Measurements from ENCODE around the gene MYADM.
"Not testable (repeated sequence)": the region's sequence is repeated elsewhere in the genome, so short reads cannot be mapped to it uniquely, and the experiment has no call there.

MYADM gene, protein sequence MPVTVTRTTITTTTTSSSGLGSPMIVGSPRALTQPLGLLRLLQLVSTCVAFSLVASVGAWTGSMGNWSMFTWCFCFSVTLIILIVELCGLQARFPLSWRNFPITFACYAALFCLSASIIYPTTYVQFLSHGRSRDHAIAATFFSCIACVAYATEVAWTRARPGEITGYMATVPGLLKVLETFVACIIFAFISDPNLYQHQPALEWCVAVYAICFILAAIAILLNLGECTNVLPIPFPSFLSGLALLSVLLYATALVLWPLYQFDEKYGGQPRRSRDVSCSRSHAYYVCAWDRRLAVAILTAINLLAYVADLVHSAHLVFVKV

DNA sequence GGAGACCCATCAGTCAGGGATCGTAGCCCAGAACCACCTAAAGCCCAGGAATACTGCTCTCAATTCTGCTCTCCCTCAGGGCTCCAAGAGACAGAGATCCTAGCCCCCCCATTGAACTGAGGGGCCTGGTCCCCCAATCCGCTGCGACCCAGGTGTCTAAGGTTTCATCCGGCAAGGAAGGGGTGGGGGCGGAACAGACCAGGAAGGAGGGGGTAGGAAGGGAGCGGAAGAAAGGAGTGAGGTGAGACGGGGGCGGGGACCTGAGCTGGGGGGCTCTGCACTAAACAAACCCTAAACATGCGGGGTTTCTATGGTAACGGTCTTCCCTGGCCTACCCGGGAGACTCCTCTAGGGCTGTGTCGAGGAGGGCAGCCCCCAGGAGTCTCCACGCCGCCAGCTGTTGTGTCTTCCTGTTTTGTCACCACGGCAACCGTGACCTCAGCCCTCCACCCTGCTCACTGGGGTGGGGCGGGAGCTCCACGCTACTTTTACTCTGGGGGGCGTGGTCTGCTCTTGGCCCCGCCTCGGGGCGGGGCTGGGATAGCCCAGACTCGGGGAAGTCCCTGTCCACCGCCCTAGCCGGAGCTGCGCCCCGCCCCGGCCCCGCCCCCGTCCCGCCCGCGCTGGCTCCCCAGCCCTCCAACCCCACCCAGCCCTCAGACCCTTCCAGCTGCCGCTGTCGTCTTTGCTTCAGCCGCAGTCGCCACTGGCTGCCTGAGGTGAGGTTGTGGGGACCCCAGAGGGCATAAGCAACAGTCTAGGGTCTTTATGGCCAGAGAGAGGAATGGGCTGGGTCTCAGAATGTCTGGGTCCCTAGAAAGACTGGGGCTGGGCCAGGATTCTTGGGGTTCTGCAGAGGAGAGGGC is at the start of gene MYADM:
Gene MYADM (plus strand): TSS at position 659 of the 866 bp plus-strand sequence. CDS start 5,647 bp downstream, outside the sequence.
- peak; percentile 98 for DNase-seq

DNA sequence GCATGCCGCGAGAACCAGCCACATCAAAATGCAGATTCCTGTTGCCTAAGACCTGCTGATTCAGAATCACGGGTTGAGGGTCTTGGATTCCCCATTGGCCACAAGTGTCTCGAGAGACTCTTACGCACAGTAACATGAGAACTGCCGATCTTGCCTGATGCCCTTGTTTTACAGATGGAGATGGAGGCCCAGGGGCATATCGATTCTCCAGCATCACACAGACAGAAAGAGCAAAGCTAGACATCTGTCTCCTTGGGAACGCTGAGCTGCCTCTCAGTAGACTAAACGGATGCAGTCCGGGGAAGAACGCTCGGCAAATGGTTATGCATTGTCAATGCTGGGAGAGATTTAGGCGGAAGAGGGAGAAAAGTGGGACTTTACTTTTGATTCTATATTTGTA is 48.9 kb upstream of the MYADM start:
- no peak for DNase-seq

DNA sequence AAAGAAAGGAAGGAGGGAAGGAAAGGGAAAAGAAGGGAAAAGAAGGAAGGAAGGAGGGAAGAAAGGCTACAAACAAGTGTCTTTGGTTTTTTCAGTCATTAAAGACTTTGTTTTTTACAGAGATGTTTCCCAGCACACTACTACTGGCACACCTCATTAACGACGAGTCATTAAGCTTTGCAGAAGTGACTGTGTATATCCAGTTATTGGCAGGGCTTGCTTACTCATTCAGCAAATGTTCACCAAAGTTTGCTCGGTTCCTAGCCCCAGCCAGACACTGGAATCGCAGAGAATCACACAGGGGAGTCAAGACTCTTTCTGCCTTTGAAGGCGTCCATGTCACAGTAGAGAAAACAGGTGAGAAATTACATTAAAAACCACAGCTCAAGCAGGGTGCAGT is 47.8 kb upstream of the MYADM start:
- DNase-seq, result no peak

DNA sequence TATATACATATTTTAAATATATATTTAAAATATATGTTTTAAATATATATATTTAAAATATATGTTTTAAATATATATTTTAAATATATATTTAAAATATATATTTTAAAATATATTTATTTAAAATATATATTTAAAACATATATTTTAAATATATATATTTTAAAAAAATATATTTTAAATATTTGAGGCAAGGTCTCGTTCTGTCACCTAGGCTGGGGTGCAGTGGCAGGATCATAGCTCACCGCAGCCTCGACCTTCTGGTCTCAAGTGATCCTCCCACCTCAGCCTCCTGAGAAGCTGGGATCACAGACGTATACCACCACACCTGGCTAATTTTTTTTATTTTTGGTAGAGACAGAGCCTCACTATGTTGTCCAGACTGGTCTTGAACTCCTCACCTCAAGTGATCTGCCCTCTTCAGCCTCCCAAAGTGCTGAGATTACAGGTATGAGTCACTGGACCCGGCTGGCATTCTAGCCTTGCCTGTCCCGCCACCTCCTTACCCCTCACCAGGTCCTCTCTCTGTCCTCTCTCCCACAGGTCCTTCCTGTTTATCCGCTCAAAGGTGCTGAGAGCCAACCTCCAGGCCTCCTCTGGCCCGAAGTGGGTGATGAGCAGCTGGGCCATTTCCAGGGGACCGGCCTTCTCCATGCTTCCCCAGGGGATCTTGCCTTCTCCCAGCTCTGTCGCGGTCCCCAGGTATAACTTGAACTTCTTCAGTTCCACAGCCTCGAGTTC is 44.1 kb upstream of the MYADM start:
- DNase-seq, result no peak

DNA sequence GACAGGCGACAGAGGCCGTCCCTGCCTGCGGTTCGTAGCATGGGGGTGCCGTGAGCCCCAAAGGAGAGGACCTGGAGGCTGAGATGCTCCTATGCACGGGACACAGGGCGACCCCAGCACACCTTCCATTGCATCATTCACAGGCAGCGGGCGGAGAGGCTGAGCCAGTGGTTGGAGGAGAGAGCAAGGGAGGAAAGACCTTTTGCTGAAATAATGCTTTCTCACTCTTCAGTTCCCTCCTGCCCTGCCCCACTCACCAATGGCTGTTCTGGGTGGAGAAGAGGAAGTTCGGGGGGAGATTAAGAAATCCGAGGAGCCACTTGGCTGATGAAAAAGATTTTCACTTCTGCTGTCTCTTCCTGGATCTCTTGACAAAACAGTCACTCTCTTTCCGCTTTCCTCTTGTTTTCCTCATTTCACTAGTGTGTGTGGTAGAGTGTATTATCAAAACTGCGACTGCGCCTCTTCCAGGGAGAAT is 43.5 kb upstream of the MYADM start, which contains the start of gene NLRP12:
Gene NLRP12 (minus strand): TSS at position 181 of the 478 bp plus-strand sequence. CDS start 140 bp downstream, at position 41.
- DNase-seq, result no peak

DNA sequence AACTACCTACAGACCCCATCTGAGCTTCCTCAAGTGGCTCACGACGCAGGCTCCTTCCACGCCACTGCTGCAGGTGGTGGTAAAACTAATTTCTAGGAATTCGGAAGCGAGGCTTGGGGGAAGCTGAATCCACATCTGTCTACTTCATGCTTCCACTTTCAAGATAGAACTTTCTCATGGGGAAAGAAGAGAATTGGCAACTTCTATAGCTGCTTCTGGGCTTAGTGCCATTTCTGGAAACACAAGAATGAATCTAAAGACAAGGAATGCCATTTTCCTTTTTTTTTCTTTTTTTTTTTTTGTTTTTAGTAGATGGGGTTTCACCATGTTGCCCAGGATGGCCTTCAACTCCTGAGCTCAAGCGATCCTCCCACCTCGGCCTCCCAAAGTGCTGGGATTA is 40.8 kb upstream of the MYADM start:
- DNase-seq, result no peak

DNA sequence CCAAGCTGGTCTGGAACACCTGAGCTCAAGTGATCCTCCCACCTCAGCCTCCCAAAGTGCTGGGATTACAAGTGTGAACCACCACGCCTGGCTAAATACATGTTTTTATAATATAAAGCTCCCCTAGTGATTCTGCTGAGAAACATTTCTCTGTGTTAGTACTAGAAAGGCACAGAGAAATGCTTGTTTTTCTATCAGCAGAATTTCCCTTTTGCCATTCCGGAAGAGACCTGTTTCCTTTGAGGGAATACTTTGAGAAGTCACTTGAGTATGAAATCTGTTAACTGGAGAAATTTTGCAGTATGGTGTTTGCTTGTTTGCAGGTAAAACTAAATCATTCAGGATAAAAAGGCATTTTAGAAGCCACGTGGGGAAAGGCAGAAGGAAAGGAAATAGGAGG is 39.2 kb upstream of the MYADM start:
- no peak for DNase-seq

DNA sequence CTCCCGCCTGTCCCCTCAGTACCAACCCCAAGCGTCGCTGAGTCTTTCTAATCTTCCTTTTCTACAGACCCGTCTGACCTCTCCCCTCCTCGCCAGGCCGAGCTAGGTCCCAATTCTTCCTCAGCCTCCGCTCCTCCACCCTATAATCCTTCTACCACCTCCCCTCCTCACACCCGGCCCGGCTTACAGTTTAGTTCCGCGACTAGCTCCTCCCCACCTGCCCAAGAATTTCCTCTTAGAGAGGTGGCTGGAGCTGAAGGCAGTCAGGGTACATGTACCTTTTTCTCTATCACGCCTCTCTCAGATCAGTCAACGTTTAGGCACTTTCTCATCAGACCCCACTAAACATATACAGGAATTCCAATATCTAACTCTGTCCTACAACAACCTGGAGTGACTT is 34.8 kb upstream of the MYADM start:
- DNase-seq, result not testable (repeated sequence)

DNA sequence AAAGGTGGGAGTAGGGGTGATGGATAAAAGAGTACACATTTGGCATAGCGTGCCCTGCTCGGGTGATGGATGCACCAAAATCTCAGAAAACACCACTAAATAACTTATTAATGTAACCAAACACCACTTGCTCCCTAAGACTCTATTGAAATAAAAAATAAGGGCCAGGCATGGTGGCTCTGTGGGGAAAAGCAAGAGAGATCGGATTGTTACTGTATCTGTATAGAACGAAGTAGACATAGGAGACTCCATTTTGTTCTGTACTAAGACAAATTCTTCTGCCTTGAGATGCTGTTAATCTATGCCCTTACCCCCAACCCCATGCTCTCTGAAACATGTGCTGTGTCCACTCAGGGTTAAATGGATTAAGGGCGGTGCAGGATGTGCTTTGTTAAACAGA is 29.2 kb upstream of the MYADM start:
- DNase-seq, result not testable (repeated sequence)

DNA sequence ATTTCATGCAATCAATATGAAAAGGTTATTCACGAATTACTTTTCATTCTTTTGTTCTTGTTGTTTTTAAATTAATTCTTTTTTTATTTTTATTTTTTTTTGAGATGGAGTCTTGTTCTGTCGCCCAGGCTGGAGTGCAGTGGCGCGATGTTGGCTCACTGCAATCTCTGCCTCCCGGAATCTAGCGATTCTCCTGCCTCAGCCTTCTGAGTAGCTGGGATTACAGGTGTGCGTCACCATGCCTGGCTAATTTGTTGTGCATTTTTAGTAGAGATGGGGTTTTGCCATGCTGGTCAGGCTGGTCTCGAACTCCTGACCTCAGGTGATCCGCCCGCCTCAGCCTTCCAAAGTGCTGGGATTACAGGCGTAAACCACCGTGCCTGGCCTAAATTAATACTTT is 27.4 kb upstream of the MYADM start:
- DNase-seq, result not testable (repeated sequence)

DNA sequence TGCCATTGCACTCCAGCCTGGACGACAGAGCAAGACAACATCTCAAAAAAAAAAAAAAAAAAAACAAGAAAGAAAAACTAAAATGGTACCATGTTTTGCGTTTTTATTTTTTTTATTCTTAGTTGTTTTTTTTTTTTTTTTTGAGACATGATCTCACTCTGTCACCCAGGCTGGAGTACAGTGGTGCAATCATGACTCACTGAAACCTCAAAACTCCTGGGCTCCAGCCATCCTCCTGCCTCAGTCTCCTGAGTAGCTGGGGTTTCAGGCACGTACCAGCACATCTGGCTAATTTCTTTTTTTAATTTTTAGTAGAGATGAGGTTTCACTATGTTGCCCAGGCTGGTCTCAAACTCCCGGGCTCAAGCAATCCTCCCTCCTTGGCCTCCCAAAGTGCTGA is 26.8 kb upstream of the MYADM start:
- not testable (repeated sequence) for DNase-seq

DNA sequence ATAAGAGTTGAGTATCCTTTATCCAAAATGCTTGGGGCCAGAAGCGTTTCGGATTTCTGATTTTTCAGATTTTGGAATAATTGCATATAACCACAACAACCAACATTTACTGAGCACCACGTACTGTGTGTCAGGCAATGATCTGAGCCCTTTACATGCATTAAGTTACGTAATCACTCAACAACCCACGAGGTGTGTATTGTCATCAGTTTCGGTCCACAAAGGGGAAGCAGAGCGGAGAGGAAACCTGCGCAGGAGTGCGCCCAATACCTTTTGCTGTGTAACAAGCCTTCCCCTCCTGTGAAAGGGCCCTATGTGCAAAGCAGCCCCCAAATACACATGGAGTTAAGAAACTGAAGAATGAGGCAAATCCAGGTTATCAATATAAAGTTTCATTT is 22.8 kb upstream of the MYADM start:
- DNase-seq, result no peak

DNA sequence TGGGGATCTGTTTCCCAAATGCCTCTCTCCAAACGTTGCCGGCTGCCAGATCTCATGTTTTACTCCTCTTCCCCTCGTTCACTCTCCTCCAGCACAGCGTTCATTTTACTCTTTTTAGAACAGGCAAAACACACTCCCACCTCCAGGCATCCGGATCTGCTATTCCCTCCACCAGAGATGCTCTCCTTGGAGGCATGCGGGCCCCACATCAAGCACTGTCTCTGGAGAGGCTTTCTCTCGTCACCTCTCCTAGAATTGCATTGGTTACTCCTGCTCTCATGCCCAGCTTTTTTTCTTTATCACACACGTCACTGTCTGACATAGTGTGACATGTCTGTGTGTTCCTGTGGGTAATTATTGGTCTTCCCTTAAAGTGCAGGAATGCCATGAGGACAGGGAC is 20.1 kb upstream of the MYADM start:
- DNase-seq, result no peak

DNA sequence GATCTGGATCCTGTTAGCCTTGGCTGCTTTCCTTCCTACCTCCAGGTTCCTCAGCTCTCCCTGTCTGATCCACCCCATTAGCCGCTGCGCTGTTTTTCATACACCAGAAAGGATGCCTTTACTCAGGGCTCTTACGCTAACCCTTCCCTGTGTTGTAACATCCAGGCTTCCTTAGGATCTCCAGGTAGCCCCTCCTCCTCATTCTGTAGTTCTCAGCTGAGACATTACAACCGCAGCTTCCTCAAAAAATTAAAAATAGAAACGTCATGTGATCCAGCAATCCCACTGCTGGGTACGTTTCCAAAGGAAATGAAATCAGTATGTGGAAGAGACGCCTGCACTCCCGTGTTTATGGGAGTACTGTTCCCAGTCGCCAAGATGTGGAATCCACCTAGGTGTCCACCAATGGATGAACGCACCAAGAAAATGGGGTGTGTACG is 18.4 kb upstream of the MYADM start:
- no peak for DNase-seq

DNA sequence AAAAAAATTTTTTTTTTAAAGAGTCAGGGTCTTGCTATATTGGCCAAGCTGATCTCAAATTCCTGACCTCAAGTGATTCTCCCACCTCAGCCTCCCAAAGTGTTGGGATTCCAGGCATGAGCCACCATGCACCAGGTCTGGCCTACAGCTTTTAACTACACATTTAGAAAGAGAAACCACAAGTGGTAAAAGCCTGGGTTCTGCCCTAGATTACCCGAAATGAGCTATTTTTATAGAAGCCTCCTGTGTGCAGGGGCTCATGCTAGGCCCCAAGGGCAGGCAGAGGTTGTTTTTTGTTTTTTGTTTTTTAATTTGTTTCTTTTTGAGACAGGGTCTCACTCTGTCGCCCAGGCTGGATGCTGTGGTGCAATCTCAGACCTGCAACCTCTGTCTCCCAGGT is 14.0 kb upstream of the MYADM start:
- no peak for DNase-seq

DNA sequence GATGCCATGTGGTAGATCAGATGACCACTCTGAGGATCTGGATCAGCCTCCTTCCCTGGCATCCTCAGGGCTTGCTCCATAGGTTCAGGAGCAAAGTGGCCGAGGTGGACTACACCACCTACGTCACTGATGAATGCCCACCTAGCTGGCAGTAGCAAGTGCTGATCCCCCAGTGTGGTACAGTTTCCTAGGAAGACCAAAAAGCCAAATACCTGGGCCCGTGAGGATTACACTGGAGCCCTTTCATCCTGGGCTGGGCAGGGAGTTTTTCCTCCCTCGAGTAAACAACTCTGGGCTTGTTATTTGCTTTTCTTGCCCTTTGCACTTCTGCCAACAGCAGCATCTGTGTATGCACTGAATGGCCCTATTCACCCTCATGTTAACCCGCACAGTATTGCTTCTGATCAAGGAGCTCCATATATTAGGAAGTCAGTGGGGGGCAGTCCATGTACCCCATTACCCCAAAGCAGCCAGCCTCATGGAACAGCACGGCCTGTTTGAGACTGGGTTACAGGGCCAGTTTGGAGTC is 3.3 kb upstream of the MYADM start:
- DNase-seq, result peak; percentile 49

DNA sequence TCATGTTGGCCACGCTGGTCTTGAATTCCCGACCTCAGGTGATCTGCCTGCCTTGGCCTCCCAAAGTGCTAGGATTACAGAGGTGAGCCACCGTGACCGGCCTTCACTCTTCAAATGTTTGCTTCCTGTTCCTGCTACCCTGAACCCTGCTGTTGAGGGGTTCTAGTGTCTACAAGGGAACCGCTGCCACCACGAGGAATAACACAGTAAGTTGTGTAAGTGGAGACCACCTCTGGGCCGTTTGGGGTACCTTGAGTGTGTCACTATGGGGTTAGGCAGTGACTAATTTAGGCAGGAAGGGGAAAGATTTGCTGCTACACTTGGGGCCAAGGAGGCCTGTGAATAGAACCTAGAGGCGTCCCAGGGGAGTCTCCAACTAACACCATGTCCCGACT is 2.2 kb upstream of the MYADM start:
- DNase-seq, result no peak

DNA sequence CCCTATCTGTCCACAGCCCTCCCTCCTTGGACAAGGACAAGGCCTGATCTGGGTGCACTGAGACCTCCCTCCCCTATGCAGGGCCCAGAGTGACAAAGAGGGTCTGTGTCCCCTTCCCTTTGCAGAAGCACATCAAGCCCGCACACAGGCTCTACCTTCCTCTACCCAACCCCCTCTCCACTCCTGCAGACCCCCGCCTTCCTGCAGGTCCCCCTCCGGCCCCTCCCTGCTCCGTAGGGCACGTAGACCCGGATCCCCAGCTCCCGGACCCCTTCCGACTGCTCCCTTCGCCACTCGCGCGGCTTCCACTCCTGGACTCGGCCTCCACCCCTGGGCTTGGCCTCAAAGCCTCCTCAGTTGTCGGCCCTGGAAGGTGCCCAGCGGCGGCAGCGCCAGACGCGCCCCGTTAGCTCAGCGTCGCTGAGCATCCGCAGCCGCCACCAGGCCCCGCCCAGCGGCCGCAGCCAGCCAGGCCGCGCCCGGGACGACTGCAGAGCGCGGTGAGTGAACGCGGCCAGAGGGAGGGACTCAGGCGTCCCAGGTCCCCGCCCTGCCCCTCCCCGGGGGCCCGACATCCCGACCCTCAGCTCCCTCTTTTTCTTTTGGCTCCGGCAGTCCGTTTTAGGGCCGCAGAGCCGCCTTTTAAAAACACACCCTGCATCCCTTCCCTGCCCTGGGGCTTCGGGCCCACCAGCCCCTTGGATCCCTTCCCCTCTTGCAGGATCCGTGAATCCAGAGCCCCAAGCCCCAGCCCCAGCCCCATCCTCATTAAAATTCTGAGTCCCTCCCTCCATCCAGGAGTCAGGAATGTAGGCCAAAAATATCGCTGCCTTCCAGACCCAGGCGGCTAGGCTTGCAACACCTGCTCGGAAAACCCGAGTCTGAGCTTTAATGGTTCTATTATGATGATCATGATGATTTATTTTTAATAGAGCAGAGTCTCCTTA is 1.5 kb upstream of the MYADM start:
- DNase-seq, result no peak

DNA sequence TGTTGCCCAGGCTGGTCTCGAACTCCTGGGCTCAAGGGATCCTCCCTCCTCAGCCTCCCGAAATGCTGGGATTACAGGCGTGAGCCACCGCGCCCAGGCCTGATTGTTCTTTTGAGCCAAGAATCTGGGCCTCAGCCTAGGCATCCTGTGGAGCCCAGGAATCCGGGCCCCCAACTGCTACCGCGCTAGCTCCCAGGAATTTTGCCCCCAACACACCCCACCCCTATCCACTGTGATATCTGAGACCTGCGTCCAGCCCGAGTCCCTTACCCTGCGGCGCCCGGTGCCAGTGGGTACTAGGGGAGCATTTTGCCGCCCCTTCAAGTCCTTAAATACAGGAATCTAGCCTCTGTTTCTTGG is 838 bp upstream of the MYADM start:
- no peak for DNase-seq

DNA sequence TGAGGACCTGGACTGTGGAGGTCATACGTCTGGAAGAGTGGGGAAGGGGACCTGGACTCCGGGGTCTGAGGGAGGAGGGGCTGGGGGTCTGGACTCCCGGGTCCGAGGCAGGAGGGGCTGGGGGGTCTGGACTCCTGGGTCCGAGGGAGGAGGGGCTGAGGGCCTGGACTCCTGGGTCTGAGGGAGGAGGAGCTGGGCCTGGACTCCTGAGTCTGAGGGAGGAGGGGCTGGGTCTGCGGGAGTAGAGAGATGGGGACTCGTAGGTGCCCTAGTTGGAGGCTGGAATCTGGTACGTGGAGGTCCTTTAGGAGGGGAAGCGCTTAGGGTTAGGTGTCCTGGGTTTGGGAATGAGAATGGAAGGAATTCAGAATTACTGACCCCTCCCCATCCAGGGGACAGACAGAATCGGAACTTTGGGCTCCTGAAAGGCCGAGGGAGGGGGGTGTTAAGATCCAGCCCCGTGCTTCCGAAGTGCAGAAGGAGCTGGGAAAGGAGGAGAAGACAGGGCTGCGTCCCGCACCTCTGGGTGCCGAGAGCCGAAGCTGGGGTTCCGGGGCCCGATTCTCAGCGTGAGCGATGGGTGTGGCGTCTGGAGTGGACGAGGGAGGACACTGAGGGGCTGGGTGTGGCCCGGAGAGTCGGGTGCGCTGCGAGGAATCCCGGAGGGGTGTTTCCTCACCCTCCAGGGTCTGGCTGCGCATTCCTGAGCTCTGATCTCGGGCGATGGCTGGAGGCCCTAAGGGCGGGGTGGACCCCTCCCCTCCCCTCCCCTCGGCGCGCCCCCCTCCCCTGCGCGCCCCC is 608 bp downstream of the MYADM start:
- no peak for DNase-seq

Measured in NCI-H748 treated with DMSO at 0.1 percent for 48 hours (cell line).